Fibroblast of skin of left quadriceps (primary cell): ENCODE data around the gene TTC6.
"Not testable (repeated sequence)": the region's sequence is repeated elsewhere in the genome, so short reads cannot be mapped to it uniquely, and the experiment has no call there.

ENCODE experiments used
- DNase-seq, 2 experiments: peaks; one replicate each; pipeline ENCODE4 v3.0.0-alpha.2; 2013; ENCODE audit warnings: low read depth in 2 of 2

Gene TTC6

DNA sequence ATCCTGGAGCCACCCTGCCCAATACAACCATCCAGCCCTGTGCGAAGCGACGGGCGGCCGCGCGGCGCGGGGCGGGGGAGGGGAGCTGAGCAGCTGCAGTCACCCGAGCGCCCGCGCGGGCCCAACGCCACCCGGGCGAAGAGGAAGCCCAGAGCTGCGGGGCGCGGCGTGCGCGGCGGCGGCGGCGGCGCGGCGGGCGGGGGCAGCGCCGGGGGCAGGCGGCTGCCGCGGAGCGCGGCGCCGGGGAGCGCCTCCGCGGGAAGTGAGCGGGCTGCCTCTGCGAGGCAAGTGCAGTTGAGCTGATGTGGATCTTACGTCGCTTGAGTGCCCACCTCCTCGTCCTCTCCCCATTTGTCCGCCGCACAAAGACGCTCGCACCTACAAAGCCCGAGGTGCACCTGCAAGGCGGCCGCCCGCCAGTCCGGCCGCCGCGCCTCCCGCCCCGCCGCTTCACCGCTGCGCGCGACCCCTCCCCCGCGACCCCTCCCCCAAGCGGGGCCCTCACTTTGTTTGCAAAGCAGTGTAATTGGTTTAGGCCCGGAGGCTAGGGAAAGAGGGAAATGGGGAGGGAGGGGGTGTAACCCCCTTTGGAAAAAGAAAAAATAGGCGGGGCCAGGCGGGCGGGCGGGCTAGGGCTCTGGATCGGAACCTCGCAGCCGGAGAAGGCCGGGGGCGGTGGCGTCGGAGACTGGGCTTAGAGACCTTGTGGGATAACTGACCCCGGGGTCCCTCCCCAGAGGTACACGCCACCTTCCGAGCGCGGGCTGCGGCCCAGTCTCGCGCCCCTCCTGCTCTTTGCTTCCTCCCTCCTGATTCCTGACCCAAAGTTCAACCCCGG is at the start of gene TTC6, which contains the start of gene FOXA1:
TSS of gene TTC6 (plus strand) at position 659 of the 838 bp plus-strand sequence. CDS start 26,436 bp downstream, outside the sequence.
TSS of gene FOXA1 (minus strand) at position 279 of the 838 bp plus-strand sequence. CDS start at position 2, 277 bp downstream.
- DNase-seq: no peak

DNA sequence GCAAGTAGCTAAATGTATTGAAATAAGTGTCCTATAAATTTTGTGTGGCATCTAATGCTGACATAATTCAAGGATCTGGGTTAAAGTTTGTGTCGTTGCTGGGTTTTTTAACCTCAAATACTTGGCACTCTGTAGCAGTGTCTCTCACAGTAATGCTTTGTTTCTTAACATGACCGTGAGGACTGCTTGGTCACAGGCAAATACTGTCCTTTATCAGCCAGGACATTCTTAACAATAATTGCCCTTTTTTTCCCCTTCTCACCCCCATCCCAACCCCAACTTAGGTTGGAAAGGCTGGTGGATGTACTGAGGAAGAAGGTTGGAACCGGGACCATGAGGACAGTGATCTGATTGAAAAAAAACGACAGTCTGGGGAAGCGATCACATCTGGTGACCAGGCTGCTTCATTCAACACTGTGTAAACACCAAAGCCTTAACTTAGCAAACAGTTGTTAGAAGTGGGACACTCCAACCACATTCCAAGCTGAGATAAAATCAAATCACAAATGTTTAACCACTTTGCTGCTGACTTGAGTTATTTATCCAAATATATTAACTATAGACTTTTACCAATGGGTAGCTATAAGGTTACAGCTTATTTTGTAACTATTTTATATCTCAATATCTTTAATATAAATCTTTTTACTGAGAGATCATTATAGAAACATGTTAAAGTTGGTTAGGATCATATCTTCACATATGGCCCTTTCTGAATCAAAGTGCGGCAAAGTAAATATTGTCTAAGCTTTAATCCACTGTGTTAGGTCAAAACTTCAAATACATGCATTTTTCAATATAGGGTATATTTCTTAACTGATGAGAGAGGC is 48.6 kb upstream of the TTC6 start:
- peak; percentile 47 to 61 for DNase-seq

- DNase-seq: peak; percentile 81 to 84
Measured at GRCh38 chr14:37550511-37550910, 44.9 kb upstream of the TTC6 start.

- DNase-seq: no peak
Measured at GRCh38 chr14:37551119-37551518, 44.3 kb upstream of the TTC6 start.

- no peak for DNase-seq
Measured at GRCh38 chr14:37553935-37554550, 41.4 kb upstream of the TTC6 start.

- DNase-seq: not testable (repeated sequence)
Measured at GRCh38 chr14:37555596-37555995, 39.8 kb upstream of the TTC6 start.

GRCh38 chr14:37558740-37559139 is 36.7 kb upstream of the TTC6 start:
- DNase-seq: no peak

DNA sequence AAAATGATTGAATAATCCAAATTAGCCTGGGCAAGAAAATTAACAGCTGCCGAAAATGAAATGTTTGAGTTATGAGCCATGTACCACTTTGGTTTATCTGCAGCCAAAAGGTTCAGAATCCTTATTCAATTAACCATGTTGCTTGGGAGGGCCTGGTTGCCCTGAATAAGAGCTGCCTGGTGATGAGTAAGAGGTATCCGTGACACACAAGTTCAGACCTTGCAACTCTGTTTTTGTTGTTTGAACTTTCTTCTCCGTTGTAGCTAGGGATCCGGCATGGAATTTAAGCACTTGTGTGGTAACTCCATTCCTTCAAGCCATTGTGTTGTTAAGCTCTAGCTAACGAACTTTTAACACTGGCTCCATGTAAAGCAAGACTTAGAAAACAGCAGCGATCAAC is 36.0 kb upstream of the TTC6 start:
- DNase-seq: no peak

GRCh38 chr14:37563189-37563588 is 32.2 kb upstream of the TTC6 start:
- no peak for DNase-seq

- no peak for DNase-seq
Measured at GRCh38 chr14:37565550-37565949, 29.9 kb upstream of the TTC6 start.

- DNase-seq: no peak
Measured at GRCh38 chr14:37566811-37567371, 28.5 kb upstream of the TTC6 start.

DNA sequence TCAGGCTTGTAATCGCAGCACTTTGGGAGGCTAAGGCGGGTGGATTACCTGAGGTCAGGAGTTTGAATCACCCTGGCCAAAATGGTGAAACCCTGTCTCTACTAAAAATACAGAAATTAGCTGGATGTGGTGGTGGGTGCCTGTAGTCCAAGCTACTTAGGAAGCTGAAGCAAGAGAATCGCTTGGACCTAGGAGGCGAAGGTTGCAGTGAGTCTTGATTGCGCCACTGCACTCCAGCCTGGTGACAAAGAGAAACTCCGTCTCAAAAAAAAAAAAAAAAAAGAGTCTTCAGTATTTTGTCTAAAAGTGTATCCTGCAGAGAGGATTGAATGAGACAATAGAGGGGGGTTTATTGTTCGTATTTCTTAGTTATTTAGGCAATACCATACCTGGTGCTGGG is 25.7 kb upstream of the TTC6 start:
- DNase-seq: no peak

GRCh38 chr14:37571391-37571790 is 24.0 kb upstream of the TTC6 start:
- no peak for DNase-seq

GRCh38 chr14:37573356-37573755 is 22.1 kb upstream of the TTC6 start:
- DNase-seq: no peak

GRCh38 chr14:37579274-37579673 is 16.2 kb upstream of the TTC6 start:
- no peak for DNase-seq

- DNase-seq: no peak
Measured at GRCh38 chr14:37580146-37580545, 15.3 kb upstream of the TTC6 start.

DNA sequence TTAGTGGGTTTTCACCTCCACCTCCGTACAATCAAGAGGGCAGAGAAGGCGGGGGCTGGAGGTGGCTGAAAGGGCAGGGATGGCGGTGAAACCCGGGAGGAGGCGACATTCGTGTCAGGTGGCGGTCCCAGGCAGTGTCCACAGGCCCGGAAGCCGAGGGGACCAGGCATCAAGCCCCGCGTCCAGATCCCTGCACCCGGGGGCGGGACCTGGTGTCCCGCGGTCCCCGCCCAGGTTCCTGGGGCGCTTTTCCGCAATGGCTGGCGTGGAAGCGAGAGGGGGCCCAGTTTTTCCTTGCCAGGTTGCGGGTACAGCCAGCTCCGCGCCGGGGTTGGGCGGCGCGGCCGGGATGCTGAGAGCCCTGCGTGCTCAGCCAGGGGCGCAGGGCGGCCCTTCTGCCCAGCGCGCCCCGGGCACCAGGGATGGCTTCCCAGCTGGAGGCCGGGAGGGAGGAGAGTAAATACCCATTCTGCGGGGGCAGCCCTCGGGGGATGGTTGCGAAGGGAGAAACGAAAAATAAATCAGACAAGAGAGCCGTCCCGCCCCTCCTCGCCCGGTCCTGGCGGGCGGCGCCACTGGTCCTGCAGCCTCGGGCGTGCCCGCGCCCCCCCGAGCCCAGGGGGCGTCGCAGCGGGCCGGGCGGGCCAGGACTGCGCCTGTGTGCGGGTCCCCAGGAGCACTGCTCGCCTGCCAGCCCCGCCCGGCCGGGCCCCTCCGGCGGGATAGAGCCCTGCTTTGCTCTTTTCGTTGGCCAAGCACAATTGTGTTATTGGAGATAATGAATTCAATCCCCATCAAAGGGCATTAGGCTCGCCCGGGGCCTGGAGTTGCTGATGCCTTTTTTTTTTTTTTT is 11.8 kb upstream of the TTC6 start:
- DNase-seq: no peak

GRCh38 chr14:37584211-37585100 is 11.0 kb upstream of the TTC6 start:
- DNase-seq: no peak

- DNase-seq: no peak
Measured at GRCh38 chr14:37585101-37585511, 10.3 kb upstream of the TTC6 start.
